ENCODE data around the gene OR51G2.

OR51G2 gene

GRCh38 chr11:4932751-4933150 lies 13.6 kb upstream of the OR51G2 start:
- no peak for DNase-seq (ENCODE audit: low spot score)
- Histone ChIP-seq H3K4me3 (no peak overlapping the region), H3K27ac (no peak overlapping the region)
- TF ChIP-seq CTCF (IDR thresholded peaks at IDR 0.05) = no peak

- TF ChIP-seq CTCF (IDR thresholded peaks at IDR 0.05) = no peak
- DNase-seq (ENCODE audit: low spot score) = no peak
- Histone ChIP-seq H3K27ac (no peak overlapping the region), H3K4me3 (no peak overlapping the region)
These were observed 7.5 kb upstream of the OR51G2 start for GRCh38 chr11:4926608-4927007.

- no peak for DNase-seq (ENCODE audit: low spot score)
- Histone ChIP-seq H3K4me3 (no peak within 1 kb of the TSS), H3K27ac (no peak within 1 kb of the TSS)
- TF ChIP-seq CTCF (IDR thresholded peaks at IDR 0.05) = no peak
These were observed 5.1 kb upstream of the OR51G2 start, which contains the start of gene OR51G1 for GRCh38 chr11:4924239-4924638. OR51G1 (minus strand) TSS chr11:4924339; CDS start chr11:4924339, 0 bp downstream.

GRCh38 chr11:4922304-4922703 lies 3.2 kb upstream of the OR51G2 start:
- H3K27ac ChIP-seq = no peak overlapping the region
- H3K4me3 ChIP-seq = no peak overlapping the region
- no peak for TF ChIP-seq CTCF (IDR thresholded peaks at IDR 0.05)
- DNase-seq (ENCODE audit: low spot score) = no peak

DNA sequence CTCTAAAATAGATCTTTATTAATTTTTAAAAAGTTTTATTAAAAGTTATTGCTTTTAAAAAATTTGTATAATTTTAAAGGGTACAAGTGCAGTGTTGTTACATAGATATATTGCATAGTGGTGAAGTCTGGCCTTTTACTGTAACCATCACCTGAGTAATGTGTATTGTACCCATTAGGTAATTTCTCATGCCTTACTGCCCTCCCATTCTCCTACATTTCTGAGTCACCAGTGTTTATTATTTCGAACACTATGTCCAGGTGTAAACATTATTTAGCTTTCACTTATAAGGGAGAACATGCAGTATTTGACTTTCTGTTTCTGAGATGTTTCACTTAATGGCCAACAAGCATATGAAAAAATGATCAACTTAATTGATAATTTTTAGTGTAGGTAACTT lies 2.6 kb upstream of the OR51G2 start:
- TF ChIP-seq CTCF (IDR thresholded peaks at IDR 0.05) = no peak
- H3K4me3 ChIP-seq = no peak overlapping the region
- DNase-seq (ENCODE audit: low spot score) = no peak
- no peak overlapping the region for H3K27ac ChIP-seq

GRCh38 chr11:4916581-4916980 lies 2.6 kb downstream of the OR51G2 start:
- no peak overlapping the region for H3K4me3 ChIP-seq
- DNase-seq (ENCODE audit: low spot score) = no peak
- TF ChIP-seq CTCF (IDR thresholded peaks at IDR 0.05) = no peak
- H3K27ac ChIP-seq = no peak overlapping the region

GRCh38 chr11:4903484-4903883 lies 15.7 kb downstream of the OR51G2 start, which contains the start of gene OR51A7:
OR51A7 (plus strand) TSS chr11:4903783; CDS start chr11:4907370, 3,587 bp downstream.
- DNase-seq (ENCODE audit: low spot score) = no peak
- H3K27ac ChIP-seq = no peak within 1 kb of the TSS
- TF ChIP-seq CTCF (IDR thresholded peaks at IDR 0.05) = no peak
- no peak within 1 kb of the TSS for H3K4me3 ChIP-seq

All from coronary artery (tissue), 2 donors.